Activated naive CD4-positive, alpha-beta T cell (primary cell): ENCODE results near the gene RIC1.
"Not testable (repeated sequence)": the region's sequence is repeated elsewhere in the genome, so short reads cannot be mapped to it uniquely, and the experiment has no call there.

Experiments
- DNase-seq, 4 experiments: peaks; one replicate each; lab custom pipeline; 2025; lab: John Stamatoyannopoulos, UW

The RIC1 gene

GRCh38 chr9:5736563-5737346 is 107.8 kb downstream of the RIC1 start:
- no peak for DNase-seq

GRCh38 chr9:5743109-5743508 is 114.2 kb downstream of the RIC1 start:
- DNase-seq: no peak

DNA sequence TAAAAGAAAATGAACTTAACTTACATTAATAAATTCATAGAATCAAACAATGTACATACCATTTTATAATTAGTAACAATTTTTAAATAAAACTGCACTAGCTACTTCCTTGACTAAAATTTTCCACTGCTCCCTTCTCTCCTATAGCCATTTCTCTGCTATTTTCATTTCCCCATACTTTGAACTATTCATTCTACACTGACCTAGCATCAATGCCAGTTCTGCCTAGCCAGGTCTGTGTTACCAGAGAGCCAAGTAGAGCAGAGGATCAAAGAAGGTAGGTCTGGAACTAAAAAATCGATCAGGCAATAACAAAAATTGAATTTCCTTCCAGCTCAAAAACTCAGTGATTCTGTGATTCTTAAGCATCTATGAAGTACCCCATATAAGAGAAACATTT is 119.5 kb downstream of the RIC1 start:
- no peak for DNase-seq

GRCh38 chr9:5749306-5749705 is 120.4 kb downstream of the RIC1 start:
- DNase-seq: no peak

GRCh38 chr9:5750569-5750968 is 121.7 kb downstream of the RIC1 start:
- DNase-seq: no peak

DNA sequence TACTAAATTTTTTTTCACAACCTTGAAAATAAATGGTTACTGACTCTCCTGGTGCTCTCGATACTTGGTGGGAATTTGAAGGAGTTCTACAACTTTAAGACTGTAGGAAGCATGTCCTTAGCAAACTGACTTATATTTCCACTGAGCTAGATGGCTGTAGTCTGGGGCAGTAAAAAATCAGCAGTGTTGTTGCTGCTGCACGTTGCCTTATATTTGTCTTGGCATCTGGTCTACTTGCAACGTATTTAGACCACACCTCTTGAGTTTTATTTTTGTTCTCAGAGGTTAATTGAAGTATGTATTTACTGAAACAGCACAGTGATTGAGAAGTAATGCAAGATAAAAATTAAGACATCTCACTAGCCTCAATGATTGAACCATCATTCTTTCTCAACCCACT is 127.7 kb downstream of the RIC1 start:
- no peak for DNase-seq

DNA sequence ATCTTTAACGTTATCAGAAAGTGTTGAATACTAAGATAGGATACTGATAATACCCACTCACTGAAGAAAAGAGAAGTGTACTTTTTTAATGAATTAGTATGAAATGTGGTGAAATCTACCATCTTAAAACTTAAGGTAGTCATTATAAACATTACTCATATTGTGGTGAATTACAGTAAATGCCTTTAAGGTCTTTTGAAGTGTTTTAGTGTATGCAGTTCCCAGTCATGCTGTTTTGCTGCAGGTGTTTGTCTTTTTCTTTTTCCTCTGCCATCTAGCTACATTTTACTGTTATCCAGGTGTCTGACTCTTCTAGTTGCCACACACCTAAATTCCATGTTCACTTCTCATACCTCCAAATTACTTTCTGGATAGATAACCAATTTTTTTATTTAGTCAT is 131.4 kb downstream of the RIC1 start:
- DNase-seq: no peak

DNA sequence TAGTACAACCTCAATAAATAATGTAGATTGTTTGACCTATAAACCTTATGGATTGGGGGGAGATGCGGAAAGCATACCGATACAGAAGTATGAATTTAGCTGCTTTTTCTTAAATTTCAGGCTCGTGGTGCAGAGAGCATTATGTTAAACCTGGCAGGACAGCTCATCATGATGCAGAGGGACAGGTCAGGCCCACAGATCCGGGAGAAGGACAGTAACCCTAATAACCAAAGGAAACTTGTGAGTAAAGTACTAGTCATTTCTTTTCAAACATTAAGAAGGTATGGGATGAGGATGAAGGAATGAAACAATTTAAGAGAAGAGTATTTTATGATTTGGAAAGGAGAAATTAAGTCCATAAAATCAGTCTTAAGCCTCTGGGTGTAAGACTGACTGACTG is 133.5 kb downstream of the RIC1 start:
- DNase-seq: no peak

DNA sequence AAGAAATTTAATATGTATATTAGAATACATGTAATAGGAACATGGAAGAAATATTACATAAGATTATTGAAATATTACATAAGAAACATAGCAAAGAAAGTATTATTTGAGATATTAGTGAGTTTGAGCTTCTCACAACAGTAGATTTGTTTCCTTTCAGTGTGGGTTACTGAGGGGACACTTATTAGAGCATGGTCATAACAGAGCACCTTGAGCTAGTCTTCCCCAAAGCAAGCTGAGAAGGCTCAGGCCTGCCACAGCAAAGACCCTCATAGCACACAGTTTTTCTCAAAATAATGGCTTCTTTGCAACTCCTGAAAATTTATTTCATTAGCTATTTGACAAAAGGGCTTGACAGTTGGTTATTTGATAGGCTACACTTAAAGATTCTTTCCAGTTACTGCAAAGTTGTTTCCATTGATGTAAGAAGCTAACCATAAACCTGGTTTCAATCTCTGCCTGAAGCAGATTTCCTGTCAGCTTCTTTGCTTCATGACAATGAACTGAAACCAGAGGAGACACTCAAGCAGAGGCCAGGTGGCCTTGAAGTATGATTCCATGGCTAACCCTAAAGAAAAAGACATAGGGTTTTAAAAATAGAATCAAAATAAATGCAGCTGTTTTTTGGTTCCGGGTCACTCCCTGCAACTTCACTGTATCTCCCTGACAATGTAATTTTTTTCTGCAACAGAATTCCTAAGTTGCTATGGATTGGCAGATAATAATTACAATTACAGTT is 135.4 kb downstream of the RIC1 start:
- no peak for DNase-seq

DNA sequence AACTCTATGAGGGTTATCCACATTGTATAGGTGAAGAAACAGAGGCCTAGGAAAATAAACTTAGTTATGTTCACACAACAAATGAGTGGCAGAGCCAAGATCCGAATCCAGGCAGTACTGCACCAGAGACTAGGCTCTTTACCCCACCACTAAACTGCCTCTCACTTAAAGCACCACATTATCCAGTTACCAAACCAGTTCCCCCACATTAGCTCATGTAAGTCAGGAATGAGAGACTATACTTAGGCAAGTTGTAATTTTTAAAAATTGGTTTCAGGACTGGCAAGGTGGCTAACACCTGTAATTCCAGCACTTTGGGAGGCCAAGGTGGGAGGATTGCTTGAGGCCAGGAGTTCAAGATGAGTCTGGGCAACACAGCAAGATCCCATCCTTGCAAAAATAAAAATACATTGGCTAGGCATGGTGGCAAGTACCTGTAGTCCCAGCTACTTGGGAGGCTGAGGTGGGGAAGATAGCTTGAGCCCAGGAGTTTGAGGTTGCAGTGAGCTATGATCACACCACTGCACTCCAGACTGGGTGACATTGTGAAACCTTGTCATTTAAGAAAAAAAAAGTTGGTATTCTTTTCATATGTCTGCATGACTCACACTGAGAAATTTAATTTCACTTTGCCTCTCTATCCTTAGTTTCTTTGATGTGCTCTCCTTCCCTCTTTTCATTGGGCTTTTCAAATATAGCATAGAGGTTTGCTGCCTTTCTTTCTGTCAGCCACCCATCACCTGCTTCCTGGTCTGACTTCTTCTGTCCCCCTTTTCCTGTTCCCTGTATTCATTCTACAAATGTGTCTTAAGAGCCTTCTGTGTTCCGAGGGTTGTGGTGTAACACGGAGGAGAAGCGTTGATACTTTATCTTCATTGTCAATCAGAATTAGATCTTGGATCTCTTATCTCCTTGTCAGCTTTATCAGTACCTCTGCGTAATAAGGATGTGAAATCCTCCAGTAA is 139.3 kb downstream of the RIC1 start:
- DNase-seq: no peak

GRCh38 chr9:5773324-5773999 is 144.6 kb downstream of the RIC1 start:
- no peak for DNase-seq

- no peak for DNase-seq
These were observed 149.9 kb downstream of the RIC1 start for GRCh38 chr9:5778805-5779204.

DNA sequence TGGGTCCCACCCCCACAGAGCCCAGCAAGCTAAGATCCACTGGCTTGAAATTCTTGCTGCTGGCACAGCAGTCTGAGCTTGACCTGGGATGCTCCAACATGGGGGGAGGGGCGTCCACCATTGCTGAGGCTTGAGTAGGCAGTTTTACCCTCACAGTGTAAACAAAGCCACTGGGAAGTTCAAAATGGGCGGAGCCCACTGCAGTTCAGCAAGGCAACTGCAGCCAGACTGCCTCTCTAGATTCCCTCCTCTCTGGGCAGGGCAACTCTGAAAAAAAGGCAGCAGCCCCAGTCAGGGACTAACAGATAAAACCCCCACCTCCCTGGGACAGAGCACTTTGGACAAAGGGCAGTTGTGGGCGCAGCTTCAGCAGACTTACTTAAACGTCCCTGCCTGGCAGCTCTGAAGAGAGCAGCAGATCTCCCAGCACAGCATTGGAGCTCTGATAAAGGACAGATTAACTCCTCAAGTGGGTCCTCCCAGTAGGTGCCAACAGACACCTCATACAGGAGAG is 150.9 kb downstream of the RIC1 start:
- not testable (repeated sequence) for DNase-seq

DNA sequence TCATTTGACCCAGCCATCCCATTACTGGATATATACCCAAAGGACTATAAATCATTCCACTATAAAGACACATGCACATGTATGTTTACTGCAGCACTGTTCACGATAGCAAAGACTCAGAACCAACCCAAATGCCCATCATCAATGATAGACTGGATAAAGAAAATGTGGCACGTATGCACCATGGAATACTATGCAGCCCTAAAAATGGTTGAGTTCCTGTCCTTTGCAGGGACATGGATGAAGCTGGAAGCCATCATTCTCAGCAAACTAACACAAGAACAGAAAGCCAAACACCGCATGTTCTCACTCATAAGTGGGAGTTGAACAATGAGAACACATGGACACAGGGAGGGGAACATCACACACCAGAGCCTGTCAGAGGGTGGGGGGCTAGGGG is 154.5 kb downstream of the RIC1 start:
- DNase-seq: not testable (repeated sequence)

- no peak for DNase-seq
These were observed 155.1 kb downstream of the RIC1 start for GRCh38 chr9:5783982-5784381.

DNA sequence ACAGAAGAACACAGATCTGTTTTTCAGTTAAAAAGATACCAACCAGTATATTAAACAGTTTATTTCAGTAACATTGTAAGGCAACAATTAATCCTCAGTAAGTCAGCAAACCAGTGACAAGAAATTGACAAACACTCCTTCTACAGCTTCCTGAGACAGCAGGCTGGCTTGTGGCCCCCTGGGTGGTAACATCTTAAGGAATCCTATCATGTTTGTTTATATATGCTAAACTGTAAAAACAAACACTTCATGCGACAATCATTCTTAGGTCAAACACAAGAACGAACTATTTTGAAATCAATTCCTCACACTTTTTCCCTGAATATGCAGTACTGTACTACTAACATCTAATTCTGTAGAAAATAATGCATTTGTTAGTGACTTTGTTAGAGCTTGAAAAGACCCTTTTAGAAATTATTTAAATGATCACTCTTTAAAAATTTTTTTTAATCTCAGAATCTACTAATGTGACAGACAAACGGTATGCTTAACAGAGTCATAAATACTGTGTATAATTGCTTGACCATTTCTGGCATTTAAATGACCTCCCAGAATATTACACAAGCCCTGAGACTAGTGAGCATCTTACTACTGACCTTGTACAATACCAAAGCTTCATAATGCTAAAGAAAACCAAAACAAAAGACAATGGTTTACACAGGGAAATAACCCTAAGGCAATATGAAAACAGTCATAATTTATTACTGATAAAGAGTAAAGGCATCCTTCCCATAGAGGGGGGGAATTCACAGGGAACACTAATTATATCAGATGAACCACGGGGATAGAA is 155.8 kb downstream of the RIC1 start:
- no peak for DNase-seq

- DNase-seq: no peak
These were observed 157.6 kb downstream of the RIC1 start for GRCh38 chr9:5786370-5787127.

DNA sequence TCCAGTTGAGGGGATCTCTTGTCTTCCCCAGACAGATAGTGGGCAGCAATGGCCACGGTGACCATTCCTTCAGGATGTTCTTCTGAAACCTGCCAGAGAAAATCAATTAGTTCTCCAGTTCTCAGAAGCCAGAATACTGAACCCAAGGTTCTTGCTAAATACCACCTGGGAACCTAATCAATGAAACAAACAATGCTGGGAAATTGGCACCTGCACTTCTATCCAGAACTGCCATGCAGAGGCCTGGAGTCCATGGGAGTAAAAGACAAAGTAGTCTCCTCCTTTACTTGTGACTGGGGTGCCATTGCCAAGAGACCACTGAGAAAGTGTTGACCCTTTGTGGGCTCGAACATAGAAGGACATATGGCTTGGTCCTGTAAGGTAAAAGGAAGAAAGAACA is 158.3 kb downstream of the RIC1 start:
- no peak for DNase-seq

GRCh38 chr9:5787759-5788302 is 158.9 kb downstream of the RIC1 start:
- DNase-seq: no peak

- DNase-seq: no peak
These were observed 160.6 kb downstream of the RIC1 start for GRCh38 chr9:5789489-5789888.
